Activated CD4-positive, alpha-beta memory T cell treated with anti-CD3 and anti-CD28 coated beads for 36 hours (primary cell): ENCODE measurements around the gene MARCHF10. TPM values are rescaled to one million over a fixed set of nuclear protein-coding genes. Genes with fewer than 3 reads are reported as not detected.
"Not testable (repeated sequence)": the region's sequence is repeated elsewhere in the genome, so short reads cannot be mapped to it uniquely, and the experiment has no call there.

Experiments used
- CTCF ChIA-PET: fragments of 350-600 bp; sonication (Branson Sonifier 250); formaldehyde crosslinking; loops from one replicate; lab custom pipeline; 2021; ENCODE audit warnings: antibody characterized with exemption, inconsistent platforms; lab: Charles Lee
- POLR2A ChIA-PET: fragments of 350-600 bp; sonication (Branson Sonifier 250); formaldehyde crosslinking; loops from one replicate; lab custom pipeline; 2021; ENCODE audit warnings: antibody characterized with exemption; lab: Charles Lee
- DNase-seq: peaks from one replicate; pipeline ENCODE4 v3.0.0-alpha.2; 2020
- H3K27ac Mint-ChIP-seq: one replicate; pipeline ENCODE4 v1.8.0; 2021; ENCODE audit warnings: mixed read lengths
- H3K27me3 Mint-ChIP-seq: one replicate; pipeline ENCODE4 v1.8.0; 2021; ENCODE audit warnings: mixed read lengths
- H3K36me3 Mint-ChIP-seq: one replicate; pipeline ENCODE4 v1.8.0; 2021; ENCODE audit warnings: mixed read lengths
- H3K4me1 Mint-ChIP-seq: one replicate; pipeline ENCODE4 v1.8.0; 2021; ENCODE audit warnings: low read depth, mixed read lengths
- H3K4me3 Mint-ChIP-seq: one replicate; pipeline ENCODE4 v1.8.0; 2021; ENCODE audit warnings: mild to moderate bottlenecking, mixed read lengths
- H3K9me3 Mint-ChIP-seq: one replicate; pipeline ENCODE4 v1.8.0; 2021; ENCODE audit warnings: mixed read lengths
- intact Hi-C: fragments of 100-400 bp; cut with micrococcal nuclease; formaldehyde crosslinking; loops from one replicate; pipeline ENCODE4 v1.15.1; 2023
- total RNA-seq, 2 experiments: library from RNA; stranded (reverse); gene quantifications; one replicate each; pipeline ENCODE4 v1.2.3, GENCODE V29; 2021

Gene MARCHF10
- total RNA-seq, 2 experiments from 2014 or later: not detected

- H3K27ac Mint-ChIP-seq: no peak overlapping the region
- no peaks in the 10 kb centered on the region for H3K36me3 Mint-ChIP-seq
- peaks cover 4% of the 10 kb centered on the region for H3K27me3 Mint-ChIP-seq
- intact Hi-C loops: no loop called here
- H3K9me3 Mint-ChIP-seq: no peaks in the 10 kb centered on the region
- no peak for DNase-seq
- CTCF ChIA-PET: no interaction called here
- H3K4me1 Mint-ChIP-seq: no peaks in the 10 kb centered on the region
- no peak overlapping the region for H3K4me3 Mint-ChIP-seq
- POLR2A ChIA-PET: no interaction called here
Observed at GRCh38 chr17:62696256-62696655, 111.9 kb downstream of the MARCHF10 start.

- CTCF ChIA-PET, H3K27ac Mint-ChIP-seq, H3K9me3 Mint-ChIP-seq, POLR2A ChIA-PET, H3K36me3 Mint-ChIP-seq, H3K4me3 Mint-ChIP-seq, H3K27me3 Mint-ChIP-seq, DNase-seq, intact Hi-C loops, H3K4me1 Mint-ChIP-seq: not testable (repeated sequence)
Observed at GRCh38 chr17:62695093-62695738, 112.9 kb downstream of the MARCHF10 start.

- intact Hi-C loops: no loop called here
- POLR2A ChIA-PET: no interaction called here
- Mint-ChIP-seq H3K27ac (no peak overlapping the region), H3K27me3 (peaks cover 1% of the 10 kb centered on the region), H3K4me3 (no peak overlapping the region), H3K9me3 (no peaks in the 10 kb centered on the region), H3K36me3 (no peaks in the 10 kb centered on the region), H3K4me1 (no peaks in the 10 kb centered on the region)
- CTCF ChIA-PET: interaction anchor here (0.6 to 1.6 kb wide), 4 partner anchors 22 to 541 kb away, joined by 3 to 6 read pairs (median 4); no protein-coding TSS in a partner anchor
- no peak for DNase-seq
Observed at GRCh38 chr17:62693616-62694409, 114.3 kb downstream of the MARCHF10 start.

- DNase-seq: no peak
- POLR2A ChIA-PET: no interaction called here
- H3K9me3 Mint-ChIP-seq: no peaks in the 10 kb centered on the region
- no peak overlapping the region for H3K27ac Mint-ChIP-seq
- no peaks in the 10 kb centered on the region for H3K36me3 Mint-ChIP-seq
- intact Hi-C loops: no loop called here
- peaks cover under 1% of the 10 kb centered on the region for H3K27me3 Mint-ChIP-seq
- CTCF ChIA-PET: interaction anchor here (0.8 to 2.7 kb wide), 4 partner anchors 20 to 714 kb away, joined by 3 to 9 read pairs (median 6); no protein-coding TSS in a partner anchor
- no peak overlapping the region for H3K4me3 Mint-ChIP-seq
- H3K4me1 Mint-ChIP-seq: no peaks in the 10 kb centered on the region
Observed at GRCh38 chr17:62692721-62693431, 115.2 kb downstream of the MARCHF10 start.

- ChIA-PET POLR2A (no interaction called here), CTCF (interaction anchor here (0.8 to 2.7 kb wide), 2 partner anchors 20 to 714 kb away, joined by 3 to 9 read pairs; no protein-coding TSS in a partner anchor)
- Mint-ChIP-seq H3K27ac (no peak overlapping the region), H3K27me3 (no peaks in the 10 kb centered on the region), H3K36me3 (no peaks in the 10 kb centered on the region), H3K9me3 (no peaks in the 10 kb centered on the region), H3K4me1 (no peaks in the 10 kb centered on the region), H3K4me3 (no peak overlapping the region)
- intact Hi-C loops: no loop called here
- no peak for DNase-seq
Observed at GRCh38 chr17:62692159-62692651, 115.9 kb downstream of the MARCHF10 start.

- DNase-seq, H3K4me3 Mint-ChIP-seq, intact Hi-C loops, POLR2A ChIA-PET, H3K9me3 Mint-ChIP-seq, H3K4me1 Mint-ChIP-seq, H3K27me3 Mint-ChIP-seq, H3K36me3 Mint-ChIP-seq, H3K27ac Mint-ChIP-seq: not testable (repeated sequence)
- CTCF ChIA-PET: interaction anchor here (2.7 kb wide), 1 partner anchor 19 kb away, joined by 9 read pairs; no protein-coding TSS in a partner anchor
Observed at GRCh38 chr17:62691589-62691915, 116.6 kb downstream of the MARCHF10 start.

GRCh38 chr17:62690168-62690897 is 117.8 kb downstream of the MARCHF10 start:
- H3K27ac Mint-ChIP-seq: no peak overlapping the region

GRCh38 chr17:62689441-62690167 is 118.5 kb downstream of the MARCHF10 start:
- Mint-ChIP-seq H3K27ac (no peak overlapping the region), H3K36me3 (no peaks in the 10 kb centered on the region), H3K9me3 (no peaks in the 10 kb centered on the region), H3K4me1 (no peaks in the 10 kb centered on the region), H3K27me3 (no peaks in the 10 kb centered on the region), H3K4me3 (no peak overlapping the region)
- intact Hi-C loops: no loop called here
- ChIA-PET POLR2A (no interaction called here), CTCF (interaction anchor here (2.7 kb wide), 1 partner anchor 17 kb away, joined by 9 read pairs; no protein-coding TSS in a partner anchor)
- DNase-seq: no peak

More at GRCh38 chr17:62690168-62690897, 117.8 kb downstream of the MARCHF10 start:
- Mint-ChIP-seq H3K9me3 (no peaks in the 10 kb centered on the region), H3K27me3 (no peaks in the 10 kb centered on the region), H3K4me1 (no peaks in the 10 kb centered on the region), H3K36me3 (no peaks in the 10 kb centered on the region), H3K4me3 (no peak overlapping the region)
- intact Hi-C loops: no loop called here
- no peak for DNase-seq
- ChIA-PET CTCF (interaction anchor here (2.7 kb wide), 1 partner anchor 18 kb away, joined by 9 read pairs; no protein-coding TSS in a partner anchor), POLR2A (no interaction called here)

GRCh38 chr17:62688398-62689160 is 119.5 kb downstream of the MARCHF10 start:
- Mint-ChIP-seq H3K27ac (no peak overlapping the region), H3K4me3 (no peak overlapping the region), H3K9me3 (no peaks in the 10 kb centered on the region), H3K4me1 (no peaks in the 10 kb centered on the region), H3K36me3 (no peaks in the 10 kb centered on the region), H3K27me3 (no peaks in the 10 kb centered on the region)
- DNase-seq: no peak
- intact Hi-C loops: no loop called here
- ChIA-PET POLR2A (no interaction called here), CTCF (no interaction called here)

- no peak overlapping the region for H3K27ac Mint-ChIP-seq
- no peak overlapping the region for H3K4me3 Mint-ChIP-seq
- H3K4me1 Mint-ChIP-seq: no peaks in the 10 kb centered on the region
- intact Hi-C loops: no loop called here
- no peaks in the 10 kb centered on the region for H3K36me3 Mint-ChIP-seq
- ChIA-PET CTCF (no interaction called here), POLR2A (no interaction called here)
- H3K27me3 Mint-ChIP-seq: no peaks in the 10 kb centered on the region
- no peaks in the 10 kb centered on the region for H3K9me3 Mint-ChIP-seq
- DNase-seq: no peak
Observed at GRCh38 chr17:62687997-62688396, 120.1 kb downstream of the MARCHF10 start.
